ENCODE data around the gene TGOLN2.

Gene TGOLN2

DNA sequence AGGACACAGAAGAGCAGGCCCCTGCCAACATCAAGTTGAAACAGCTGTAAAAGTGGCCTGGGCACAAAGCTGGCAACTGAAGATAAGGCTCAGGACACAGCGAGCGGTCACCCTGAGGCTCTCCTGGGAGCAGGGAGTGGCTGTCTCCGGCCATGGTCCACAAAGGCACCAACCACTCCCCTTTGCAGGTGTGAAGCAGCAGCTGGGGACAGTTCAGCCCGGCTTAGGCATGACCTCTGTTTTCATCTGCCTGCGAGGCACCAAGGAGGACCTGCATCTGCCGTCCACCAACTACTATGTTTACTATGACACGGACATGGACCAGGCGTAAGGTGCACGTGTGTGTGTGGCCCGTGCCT is 12.9 kb downstream of the TGOLN2 start:
- no peaks in the 10 kb centered on the region for H3K27me3 ChIP-seq (ENCODE audit: control insufficient read depth, insufficient read depth, low read length)
- H3K9ac ChIP-seq (ENCODE audit: low read length) = no peak overlapping the region
- no peaks in the 10 kb centered on the region for H3K4me1 ChIP-seq (ENCODE audit: control insufficient read depth, insufficient read depth, low read length)
- peaks cover 11% of the 10 kb centered on the region for H3K36me3 ChIP-seq (ENCODE audit: control insufficient read depth, insufficient read depth, low read length)
- no peak overlapping the region for H3K4me3 ChIP-seq (ENCODE audit: low read length)
- H3K27ac ChIP-seq (ENCODE audit: low read depth, low read length) = no peak overlapping the region

DNA sequence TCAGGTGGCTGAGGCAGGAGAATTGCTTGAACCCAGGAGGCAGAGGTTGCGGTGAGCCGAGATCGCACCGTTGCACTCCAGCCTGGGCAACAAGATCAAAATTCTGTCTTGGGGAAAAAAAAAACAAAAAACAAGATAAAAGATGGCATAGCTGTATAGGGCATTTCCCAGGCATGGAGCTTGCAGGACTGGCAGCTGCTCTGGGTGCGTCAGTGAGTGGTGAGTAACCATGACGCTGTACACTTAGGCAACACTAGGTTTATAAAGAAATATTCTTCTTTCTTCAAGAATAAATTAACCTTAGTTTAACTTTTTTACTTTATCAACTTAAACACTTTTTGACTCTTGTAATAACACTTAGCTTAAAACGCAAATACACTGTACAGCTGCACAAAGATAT is 15.4 kb downstream of the TGOLN2 start:
- no peak overlapping the region for H3K9ac ChIP-seq (ENCODE audit: low read length)
- H3K27me3 ChIP-seq (ENCODE audit: control insufficient read depth, insufficient read depth, low read length) = no peaks in the 10 kb centered on the region
- H3K27ac ChIP-seq (ENCODE audit: low read depth, low read length) = no peak overlapping the region
- H3K4me1 ChIP-seq (ENCODE audit: control insufficient read depth, insufficient read depth, low read length) = no peaks in the 10 kb centered on the region
- H3K4me3 ChIP-seq (ENCODE audit: low read length) = no peak overlapping the region
- peaks cover 5% of the 10 kb centered on the region for H3K36me3 ChIP-seq (ENCODE audit: control insufficient read depth, insufficient read depth, low read length)

DNA sequence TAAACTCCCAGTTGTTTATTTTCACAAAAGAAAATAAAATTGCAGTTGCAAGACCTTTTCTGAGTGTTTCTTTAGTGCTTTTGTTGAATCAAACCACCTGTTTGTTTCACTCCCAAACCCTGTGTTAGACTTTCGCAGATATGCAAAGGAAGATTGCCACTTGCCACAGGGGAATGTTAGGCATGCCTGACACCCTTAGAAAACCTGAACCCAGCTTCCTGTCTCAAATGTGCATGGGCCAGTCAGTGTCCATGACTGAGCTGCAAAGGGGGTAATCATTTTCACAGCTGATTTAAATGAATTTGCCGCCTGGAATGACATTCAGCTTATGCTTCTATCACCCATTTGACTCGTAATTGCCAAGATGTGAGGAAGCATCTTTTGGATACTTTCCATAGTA is 17.5 kb downstream of the TGOLN2 start:
- H3K36me3 ChIP-seq (ENCODE audit: control insufficient read depth, insufficient read depth, low read length) = no peaks in the 10 kb centered on the region
- no peak overlapping the region for H3K9ac ChIP-seq (ENCODE audit: low read length)
- no peak overlapping the region for H3K27ac ChIP-seq (ENCODE audit: low read depth, low read length)
- H3K27me3 ChIP-seq (ENCODE audit: control insufficient read depth, insufficient read depth, low read length) = no peaks in the 10 kb centered on the region
- H3K4me3 ChIP-seq (ENCODE audit: low read length) = no peak overlapping the region
- H3K4me1 ChIP-seq (ENCODE audit: control insufficient read depth, insufficient read depth, low read length) = no peaks in the 10 kb centered on the region

DNA sequence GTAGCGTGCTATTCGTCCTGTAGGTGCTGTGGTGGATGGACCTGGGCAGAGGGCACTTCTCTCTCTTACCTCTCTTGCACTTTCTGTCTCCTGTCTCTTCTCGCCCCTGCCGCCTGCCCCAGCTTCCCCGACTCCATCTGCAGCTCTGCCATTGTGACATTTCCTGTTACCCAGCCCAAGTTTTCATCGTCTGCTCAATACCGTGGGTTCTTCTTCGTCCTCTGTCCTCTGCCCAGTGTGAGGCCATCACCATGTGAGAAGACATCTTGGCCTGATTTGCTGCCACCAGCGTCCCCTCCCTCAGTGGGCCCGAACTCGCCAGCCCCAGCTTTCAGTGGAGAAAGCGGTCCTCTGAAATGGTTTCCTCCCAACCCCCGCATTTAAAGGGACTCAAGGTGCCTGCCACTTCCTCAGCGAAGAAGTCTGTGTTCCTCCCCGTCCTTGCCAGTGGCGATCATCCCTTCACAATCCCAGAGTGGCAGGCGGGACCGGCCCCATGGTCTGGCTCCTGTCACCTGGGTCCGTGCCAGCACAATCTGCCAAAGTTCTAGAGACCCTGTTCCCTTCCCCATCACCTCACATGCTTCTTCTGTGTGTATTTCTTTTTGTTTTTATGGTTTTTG is 18.0 kb downstream of the TGOLN2 start:
- Histone ChIP-seq H3K4me1 (ENCODE audit: control insufficient read depth, insufficient read depth, low read length) (no peaks in the 10 kb centered on the region), H3K36me3 (ENCODE audit: control insufficient read depth, insufficient read depth, low read length) (peaks cover 1% of the 10 kb centered on the region), H3K27ac (ENCODE audit: low read depth, low read length) (no peak overlapping the region), H3K27me3 (ENCODE audit: control insufficient read depth, insufficient read depth, low read length) (peaks cover 4% of the 10 kb centered on the region), H3K4me3 (ENCODE audit: low read length) (no peak overlapping the region), H3K9ac (ENCODE audit: low read length) (no peak overlapping the region)

DNA sequence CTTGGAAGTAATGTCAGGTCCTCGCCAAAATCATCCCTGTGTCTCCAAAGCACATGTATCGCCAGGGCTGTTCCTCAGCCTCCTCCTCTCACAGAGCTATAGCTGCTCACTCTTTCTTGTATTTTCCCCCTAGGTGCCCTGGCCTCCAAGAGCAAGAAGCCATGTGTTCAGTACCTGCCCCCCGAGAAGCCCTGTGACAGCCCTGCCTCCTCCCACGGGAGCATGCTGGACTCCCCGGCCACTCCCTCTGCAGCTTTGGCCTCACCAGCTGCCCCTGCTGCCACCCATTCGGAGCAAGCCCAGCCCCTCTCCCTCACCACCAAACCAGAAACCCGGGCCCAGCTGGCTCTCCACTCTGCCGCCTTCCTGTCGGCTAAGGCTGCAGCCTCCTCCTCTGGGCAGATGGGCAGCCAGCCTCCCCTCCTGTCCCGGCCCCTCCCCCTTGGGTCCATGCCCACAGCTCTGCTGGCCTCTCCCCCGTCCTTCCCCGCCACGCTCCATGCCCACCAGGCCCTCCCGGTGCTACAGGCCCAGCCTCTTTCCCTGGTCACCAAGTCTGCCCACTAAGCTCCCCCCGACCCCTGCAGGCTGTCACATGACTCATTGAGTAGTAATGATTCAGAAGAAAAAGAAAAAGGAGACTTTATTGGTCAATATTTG is 18.8 kb downstream of the TGOLN2 start:
- Histone ChIP-seq H3K27ac (ENCODE audit: low read depth, low read length) (no peak overlapping the region), H3K4me1 (ENCODE audit: control insufficient read depth, insufficient read depth, low read length) (no peaks in the 10 kb centered on the region), H3K27me3 (ENCODE audit: control insufficient read depth, insufficient read depth, low read length) (peaks cover 4% of the 10 kb centered on the region), H3K9ac (ENCODE audit: low read length) (no peak overlapping the region), H3K36me3 (ENCODE audit: control insufficient read depth, insufficient read depth, low read length) (peaks cover 4% of the 10 kb centered on the region), H3K4me3 (ENCODE audit: low read length) (no peak overlapping the region)

DNA sequence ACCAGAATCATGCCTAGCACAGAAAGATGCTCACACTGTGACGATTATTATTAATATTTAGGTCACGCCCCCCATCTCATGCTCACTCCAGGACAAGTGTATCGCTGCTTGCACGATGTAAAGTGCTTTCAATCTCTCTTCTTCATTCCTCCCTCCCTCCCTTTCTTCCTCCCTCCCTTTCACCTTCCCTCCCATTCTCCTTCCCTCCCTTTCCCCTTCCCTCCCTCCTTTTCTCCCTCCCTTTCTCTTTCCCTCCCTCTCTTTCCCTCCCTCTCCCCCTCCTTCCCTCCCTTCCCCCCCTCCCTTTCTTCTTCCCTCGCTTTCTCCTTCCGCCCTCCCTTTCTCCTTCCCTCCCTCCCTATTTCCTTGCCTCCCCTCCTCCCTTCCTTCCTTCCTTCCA is 19.6 kb downstream of the TGOLN2 start:
- H3K36me3 ChIP-seq (ENCODE audit: control insufficient read depth, insufficient read depth, low read length) = peaks cover 4% of the 10 kb centered on the region
- H3K27ac ChIP-seq (ENCODE audit: low read depth, low read length) = no peak overlapping the region
- H3K4me3 ChIP-seq (ENCODE audit: low read length) = no peak overlapping the region
- peaks cover 4% of the 10 kb centered on the region for H3K27me3 ChIP-seq (ENCODE audit: control insufficient read depth, insufficient read depth, low read length)
- no peak overlapping the region for H3K9ac ChIP-seq (ENCODE audit: low read length)
- H3K4me1 ChIP-seq (ENCODE audit: control insufficient read depth, insufficient read depth, low read length) = no peaks in the 10 kb centered on the region

DNA sequence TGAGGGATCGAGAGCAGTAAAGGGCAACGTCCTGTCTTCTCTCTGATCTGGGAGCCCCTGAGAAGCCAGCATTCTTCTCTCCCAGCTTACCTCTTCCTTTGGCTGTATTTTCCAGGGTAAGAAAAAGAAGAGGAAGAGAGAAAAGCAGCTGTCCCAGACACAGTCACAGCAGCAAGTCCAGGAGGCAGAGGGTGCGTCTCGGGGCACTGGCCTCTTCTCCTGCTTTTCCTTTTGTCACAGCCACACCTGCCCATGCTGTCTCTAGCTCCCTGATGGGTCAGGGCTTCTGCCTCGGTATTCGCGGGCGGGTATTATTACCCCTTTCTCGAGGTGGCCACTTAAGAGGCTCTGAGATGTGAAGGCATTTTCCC is 20.3 kb downstream of the TGOLN2 start:
- Histone ChIP-seq H3K27me3 (ENCODE audit: control insufficient read depth, insufficient read depth, low read length) (peaks cover 4% of the 10 kb centered on the region), H3K4me3 (ENCODE audit: low read length) (peak overlapping the region; percentile 49), H3K27ac (ENCODE audit: low read depth, low read length) (no peak overlapping the region), H3K36me3 (ENCODE audit: control insufficient read depth, insufficient read depth, low read length) (peaks cover 4% of the 10 kb centered on the region), H3K9ac (ENCODE audit: low read length) (peak overlapping the region; percentile 19), H3K4me1 (ENCODE audit: control insufficient read depth, insufficient read depth, low read length) (no peaks in the 10 kb centered on the region)

DNA sequence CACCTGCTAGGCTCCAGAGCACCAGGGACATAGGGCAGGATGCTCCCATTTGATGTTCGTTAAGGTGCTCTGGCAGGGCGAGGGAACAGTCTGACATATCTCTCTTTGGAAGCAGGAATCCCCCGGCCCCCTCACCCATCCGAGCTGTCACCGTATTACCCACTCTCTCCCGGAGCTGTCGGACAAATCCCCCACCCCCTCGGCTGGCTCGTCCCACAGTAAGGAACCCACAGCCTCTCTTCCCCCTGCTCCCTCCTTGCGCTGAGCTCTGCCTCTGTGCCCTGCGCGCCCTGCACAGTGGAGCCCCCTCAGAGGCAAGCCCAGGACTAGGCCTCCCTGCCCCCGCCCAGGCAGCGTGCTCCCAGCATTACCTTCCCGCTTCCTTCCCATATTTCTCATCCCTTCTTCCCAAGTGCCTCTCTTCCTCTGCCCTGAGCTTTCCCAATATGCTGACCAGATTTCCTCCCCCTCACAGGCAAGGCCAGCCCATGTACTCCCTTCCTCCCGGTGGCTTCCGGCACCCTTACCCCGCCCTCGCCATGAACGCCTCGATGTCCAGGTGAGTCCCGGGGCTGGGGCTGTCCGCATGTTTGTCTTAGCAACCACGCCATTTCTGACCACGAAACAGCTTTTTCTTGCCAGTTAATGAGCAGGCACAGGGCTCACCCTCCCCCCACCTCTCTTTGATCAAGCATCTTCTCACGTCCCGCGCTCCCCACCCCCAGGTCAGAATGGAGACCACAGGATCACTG is 23.8 kb downstream of the TGOLN2 start:
- no peak overlapping the region for H3K4me3 ChIP-seq (ENCODE audit: low read length)
- peaks cover 4% of the 10 kb centered on the region for H3K27me3 ChIP-seq (ENCODE audit: control insufficient read depth, insufficient read depth, low read length)
- H3K4me1 ChIP-seq (ENCODE audit: control insufficient read depth, insufficient read depth, low read length) = no peaks in the 10 kb centered on the region
- peaks cover 4% of the 10 kb centered on the region for H3K36me3 ChIP-seq (ENCODE audit: control insufficient read depth, insufficient read depth, low read length)
- H3K9ac ChIP-seq (ENCODE audit: low read length) = no peak overlapping the region
- H3K27ac ChIP-seq (ENCODE audit: low read depth, low read length) = no peak overlapping the region

DNA sequence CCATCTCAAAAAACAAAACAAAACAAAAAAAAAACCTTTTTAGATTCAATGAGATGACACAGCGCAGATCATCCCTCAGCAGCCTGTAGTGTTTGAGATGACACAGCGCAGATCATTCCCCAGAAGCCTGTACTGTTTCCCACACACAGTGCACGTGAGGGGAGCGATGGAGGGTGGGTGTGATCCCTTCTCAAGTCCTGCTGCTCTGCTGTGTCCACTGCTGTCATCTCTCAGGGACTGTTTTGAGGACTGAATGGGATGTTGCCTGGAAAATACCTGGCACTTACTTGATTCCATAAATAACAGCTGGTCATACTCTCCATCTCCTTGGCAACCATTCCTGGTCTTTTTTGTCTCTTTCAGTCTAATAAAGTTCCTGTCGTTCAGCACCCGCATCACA is 25.7 kb downstream of the TGOLN2 start:
- H3K36me3 ChIP-seq (ENCODE audit: control insufficient read depth, insufficient read depth, low read length) = peaks cover 4% of the 10 kb centered on the region
- H3K4me3 ChIP-seq (ENCODE audit: low read length) = no peak overlapping the region
- H3K27me3 ChIP-seq (ENCODE audit: control insufficient read depth, insufficient read depth, low read length) = peaks cover 4% of the 10 kb centered on the region
- no peaks in the 10 kb centered on the region for H3K4me1 ChIP-seq (ENCODE audit: control insufficient read depth, insufficient read depth, low read length)
- H3K9ac ChIP-seq (ENCODE audit: low read length) = no peak overlapping the region
- no peak overlapping the region for H3K27ac ChIP-seq (ENCODE audit: low read depth, low read length)

DNA sequence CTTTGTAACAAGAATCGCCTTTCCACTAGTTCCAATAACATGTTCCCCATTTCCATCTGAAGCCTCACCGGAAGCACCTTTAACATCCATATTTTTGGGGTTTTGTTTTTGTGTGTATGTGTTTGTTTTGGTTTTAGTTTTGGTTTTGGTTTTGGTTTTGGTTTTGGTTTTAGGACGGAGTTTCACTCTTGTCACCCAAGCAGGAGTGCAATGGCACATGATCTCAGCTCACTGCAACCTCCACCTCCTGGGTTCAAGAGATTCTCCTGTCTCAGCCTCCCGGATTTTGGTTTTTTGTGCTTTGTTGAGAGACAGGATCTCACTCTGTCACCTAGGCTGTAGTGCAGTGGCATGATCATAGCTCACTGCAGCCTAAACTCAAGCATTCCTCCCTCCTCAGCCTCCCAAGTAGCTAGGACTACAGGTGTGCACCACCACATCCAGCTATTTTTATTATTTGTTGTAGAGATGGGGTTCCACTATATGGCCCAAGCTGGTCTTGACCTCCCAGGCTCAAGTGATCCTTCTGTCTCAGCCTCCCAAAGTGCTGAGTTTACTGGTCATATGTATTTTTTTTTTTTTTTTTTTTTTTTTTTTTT is 36.3 kb downstream of the TGOLN2 start:
- no peaks in the 10 kb centered on the region for H3K27me3 ChIP-seq (ENCODE audit: control insufficient read depth, insufficient read depth, low read length)
- H3K4me3 ChIP-seq (ENCODE audit: low read length) = no peak overlapping the region
- H3K27ac ChIP-seq (ENCODE audit: low read depth, low read length) = no peak overlapping the region
- H3K9ac ChIP-seq (ENCODE audit: low read length) = no peak overlapping the region
- no peaks in the 10 kb centered on the region for H3K4me1 ChIP-seq (ENCODE audit: control insufficient read depth, insufficient read depth, low read length)
- no peaks in the 10 kb centered on the region for H3K36me3 ChIP-seq (ENCODE audit: control insufficient read depth, insufficient read depth, low read length)

DNA sequence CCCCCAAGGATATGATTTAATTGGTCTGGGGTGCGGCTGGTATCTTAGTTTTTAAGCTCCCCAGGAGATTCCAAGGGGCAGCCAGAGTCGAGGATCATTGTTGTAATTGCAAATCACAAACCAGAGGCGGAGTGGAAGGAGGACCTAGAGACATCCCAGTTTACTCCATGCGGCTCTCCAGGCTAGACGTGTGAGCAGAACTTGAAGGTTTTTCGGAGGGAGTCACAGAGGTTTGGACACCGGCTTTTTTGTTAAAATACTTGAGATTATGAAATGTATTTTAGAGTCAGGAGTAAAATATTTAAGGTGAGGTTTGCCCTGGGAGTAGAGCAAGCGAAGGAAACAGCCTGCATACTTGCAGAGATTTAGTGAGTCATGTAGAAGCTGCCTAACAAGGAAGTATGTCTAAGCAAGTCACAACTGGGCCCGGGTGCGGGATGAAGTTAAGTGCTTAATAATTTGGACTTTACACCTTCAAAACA is 39.5 kb downstream of the TGOLN2 start:
- Histone ChIP-seq H3K4me1 (ENCODE audit: control insufficient read depth, insufficient read depth, low read length) (peaks cover 2% of the 10 kb centered on the region), H3K27me3 (ENCODE audit: control insufficient read depth, insufficient read depth, low read length) (no peaks in the 10 kb centered on the region), H3K4me3 (ENCODE audit: low read length) (no peak overlapping the region), H3K36me3 (ENCODE audit: control insufficient read depth, insufficient read depth, low read length) (no peaks in the 10 kb centered on the region), H3K9ac (ENCODE audit: low read length) (no peak overlapping the region), H3K27ac (ENCODE audit: low read depth, low read length) (no peak overlapping the region)

DNA sequence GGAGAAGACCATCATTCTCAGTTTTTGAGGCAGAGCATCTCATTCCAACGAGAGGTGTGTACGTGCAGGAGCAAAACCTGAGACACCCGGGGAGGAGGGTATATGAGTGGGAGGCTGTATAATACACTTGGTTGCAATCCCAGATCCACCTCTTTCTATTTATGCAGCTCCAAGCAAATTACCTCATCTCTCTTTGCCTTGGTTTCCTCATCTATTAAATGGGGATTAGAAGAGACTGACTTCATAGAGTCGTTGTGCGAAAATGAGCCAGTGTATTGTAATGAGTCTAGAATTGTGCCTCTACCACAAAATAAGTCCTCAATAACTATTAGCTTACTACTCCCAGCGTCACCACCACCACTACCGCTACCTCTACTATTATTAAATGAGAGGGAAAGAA is 40.1 kb downstream of the TGOLN2 start:
- Histone ChIP-seq H3K9ac (ENCODE audit: low read length) (no peak overlapping the region), H3K27me3 (ENCODE audit: control insufficient read depth, insufficient read depth, low read length) (no peaks in the 10 kb centered on the region), H3K36me3 (ENCODE audit: control insufficient read depth, insufficient read depth, low read length) (no peaks in the 10 kb centered on the region), H3K4me3 (ENCODE audit: low read length) (no peak overlapping the region), H3K27ac (ENCODE audit: low read depth, low read length) (no peak overlapping the region), H3K4me1 (ENCODE audit: control insufficient read depth, insufficient read depth, low read length) (peaks cover 2% of the 10 kb centered on the region)

All from rectal smooth muscle tissue (tissue), 1 donor.